ENCODE results near the gene CPED1. TPM values are rescaled to one million over a fixed set of nuclear protein-coding genes. Genes with fewer than 3 reads are reported as not detected.

Gene CPED1
- total and polyA plus RNA-seq, 2 experiments from 2014 or later = 0.17 to 0.47 TPM

GRCh38 chr7:121305109-121305508 lies 316.6 kb downstream of the CPED1 start:
- Histone ChIP-seq H3F3A (replicated peaks; ENCODE audit: low read depth) (no peaks in the 10 kb centered on the region), H3K79me2 (replicated peaks; ENCODE audit: insufficient read depth) (no peaks in the 10 kb centered on the region), H3K4me2 (no peak overlapping the region), H3K9me2 (ENCODE audit: insufficient read depth) (0 out of 2 replicates have a peak, but pooled peaks cover 8% of the 10 kb centered on the region), H3K36me3 (ENCODE audit: insufficient read depth) (no peaks in the 10 kb centered on the region), H3K4me1 (ENCODE audit: insufficient read depth) (peaks cover 4% of the 10 kb centered on the region; the same call in 1 of the 2 replicates), H3K27ac (ENCODE audit: low read depth) (no peak overlapping the region), H4K20me1 (replicated peaks; ENCODE audit: insufficient read depth) (no peaks in the 10 kb centered on the region), H3K27me3 (ENCODE audit: insufficient read depth) (no peaks in the 10 kb centered on the region), H3K4me3 (no peak overlapping the region), H2AFZ (no peak overlapping the region)
- no peak for TF ChIP-seq POLR2AphosphoS5 (IDR thresholded peaks at IDR 0.05; ENCODE audit: low read depth)
- TF ChIP-seq CREB1 (CRISPR knock-in tag; IDR thresholded peaks at IDR 0.05; ENCODE audit: low read depth) = no peak
- no peak for TF ChIP-seq REST (IDR thresholded peaks at IDR 0.05; ENCODE audit: unreplicated experiment)
- no peak for TF ChIP-seq ETS1 (IDR thresholded peaks at IDR 0.05)
- H3K36me3 Mint-ChIP-seq (ENCODE audit: low read depth) = no peaks in the 10 kb centered on the region
- 0 out of 2 replicates have a peak overlapping the region, but pooled peaks have one; percentile 12 for H3K27ac Mint-ChIP-seq
- peaks cover 16% of the 10 kb centered on the region; the same call in 2 of the 3 replicates for H3K4me1 Mint-ChIP-seq
- DNase-seq (ENCODE audit: low spot score) (peak; percentile 43), ATAC-seq (no peak; the same call in 2 of the 3 replicates)
- H3K9me3 Mint-ChIP-seq = no peaks in the 10 kb centered on the region
- H3K4me3 Mint-ChIP-seq = no peak overlapping the region
- peaks cover 2% of the 10 kb centered on the region for H3K27me3 Mint-ChIP-seq (ENCODE audit: insufficient read depth, low read depth, poor library complexity)

DNA sequence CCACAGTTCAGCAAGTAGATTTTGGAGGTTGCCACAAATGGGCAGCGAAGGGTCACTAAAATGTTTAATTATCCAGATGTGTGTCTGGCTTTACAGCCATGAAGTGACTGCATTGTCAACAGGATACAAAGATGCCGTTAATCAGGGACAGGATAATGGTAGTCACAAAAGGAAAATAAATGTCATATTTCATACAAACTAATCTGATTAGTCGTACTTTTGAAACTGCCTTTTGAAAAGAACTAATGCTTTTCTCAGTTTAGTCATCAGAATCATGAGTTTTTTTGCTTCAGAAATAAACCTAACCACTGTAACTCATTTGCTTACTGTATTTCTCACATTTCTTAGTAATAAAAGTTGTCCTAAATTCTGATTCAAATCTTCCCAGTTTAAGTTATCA lies 318.1 kb downstream of the CPED1 start:
- Histone ChIP-seq H3K4me3 (no peak overlapping the region), H3K27ac (ENCODE audit: low read depth) (no peak overlapping the region), H3K36me3 (ENCODE audit: insufficient read depth) (no peaks in the 10 kb centered on the region), H3K27me3 (ENCODE audit: insufficient read depth) (no peaks in the 10 kb centered on the region), H3K4me2 (no peak overlapping the region), H3F3A (replicated peaks; ENCODE audit: low read depth) (no peaks in the 10 kb centered on the region), H3K4me1 (ENCODE audit: insufficient read depth) (peaks cover 4% of the 10 kb centered on the region; the same call in 1 of the 2 replicates), H4K20me1 (replicated peaks; ENCODE audit: insufficient read depth) (no peaks in the 10 kb centered on the region), H2AFZ (no peak overlapping the region), H3K79me2 (replicated peaks; ENCODE audit: insufficient read depth) (no peaks in the 10 kb centered on the region), H3K9me2 (ENCODE audit: insufficient read depth) (0 out of 2 replicates have a peak, but pooled peaks cover 8% of the 10 kb centered on the region)
- H3K27ac Mint-ChIP-seq = no peak overlapping the region
- DNase-seq (ENCODE audit: low spot score) (no peak), ATAC-seq (no peak)
- peaks cover 2% of the 10 kb centered on the region for H3K27me3 Mint-ChIP-seq (ENCODE audit: insufficient read depth, low read depth, poor library complexity)
- H3K4me3 Mint-ChIP-seq = no peak overlapping the region
- peaks cover 16% of the 10 kb centered on the region; the same call in 2 of the 3 replicates for H3K4me1 Mint-ChIP-seq
- H3K9me3 Mint-ChIP-seq = no peaks in the 10 kb centered on the region
- H3K36me3 Mint-ChIP-seq (ENCODE audit: low read depth) = no peaks in the 10 kb centered on the region
- TF ChIP-seq JUNB (IDR thresholded peaks at IDR 0.05; ENCODE audit: unreplicated experiment) (no peak), ETS1 (IDR thresholded peaks at IDR 0.05) (no peak), CREB1 (CRISPR knock-in tag; IDR thresholded peaks at IDR 0.05; ENCODE audit: low read depth) (no peak), REST (IDR thresholded peaks at IDR 0.05; ENCODE audit: unreplicated experiment) (no peak), EZH2 (IDR thresholded peaks at IDR 0.05; ENCODE audit: low read depth, unreplicated experiment) (no peak), STAT1 (IDR thresholded peaks at IDR 0.05; ENCODE audit: unreplicated experiment) (no peak), POLR2AphosphoS5 (IDR thresholded peaks at IDR 0.05; ENCODE audit: low read depth) (no peak), EZH2phosphoT487 (IDR thresholded peaks at IDR 0.05; ENCODE audit: unreplicated experiment) (no peak), ZNF331 (CRISPR knock-in tag; IDR thresholded peaks at IDR 0.05; ENCODE audit: low read depth) (no peak)
- TF ChIP-seq, protein P1, sequence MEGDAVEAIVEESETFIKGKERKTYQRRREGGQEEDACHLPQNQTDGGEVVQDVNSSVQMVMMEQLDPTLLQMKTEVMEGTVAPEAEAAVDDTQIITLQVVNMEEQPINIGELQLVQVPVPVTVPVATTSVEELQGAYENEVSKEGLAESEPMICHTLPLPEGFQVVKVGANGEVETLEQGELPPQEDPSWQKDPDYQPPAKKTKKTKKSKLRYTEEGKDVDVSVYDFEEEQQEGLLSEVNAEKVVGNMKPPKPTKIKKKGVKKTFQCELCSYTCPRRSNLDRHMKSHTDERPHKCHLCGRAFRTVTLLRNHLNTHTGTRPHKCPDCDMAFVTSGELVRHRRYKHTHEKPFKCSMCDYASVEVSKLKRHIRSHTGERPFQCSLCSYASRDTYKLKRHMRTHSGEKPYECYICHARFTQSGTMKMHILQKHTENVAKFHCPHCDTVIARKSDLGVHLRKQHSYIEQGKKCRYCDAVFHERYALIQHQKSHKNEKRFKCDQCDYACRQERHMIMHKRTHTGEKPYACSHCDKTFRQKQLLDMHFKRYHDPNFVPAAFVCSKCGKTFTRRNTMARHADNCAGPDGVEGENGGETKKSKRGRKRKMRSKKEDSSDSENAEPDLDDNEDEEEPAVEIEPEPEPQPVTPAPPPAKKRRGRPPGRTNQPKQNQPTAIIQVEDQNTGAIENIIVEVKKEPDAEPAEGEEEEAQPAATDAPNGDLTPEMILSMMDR (conservative IDR thresholded peaks at IDR 0.05; ENCODE audit: low read depth in 2 of 2) = no peak

All from GM23338 (cell line).